HCT116 (cell line): ENCODE data around the gene PTPN13. TPM values are rescaled to one million over a fixed set of nuclear protein-coding genes. Genes with fewer than 3 reads are reported as not detected.

Source experiments
- ATAC-seq: fragments of 200-7000 bp; cut with Tn5 transposase; 2 replicates; pipeline ENCODE4 v1.9.1; 2020; ENCODE audit warnings: mild to moderate bottlenecking, moderate library complexity
- BruUV-seq: library from RNA; stranded (reverse); fragments of 400-500 nt; replicated peaks from 2 replicates; lab custom pipeline; 2021; lab: Mats Ljungman, UMichigan
- CTCF ChIA-PET: fragments of 300-600 bp; sonication (Branson Sonifier 250); formaldehyde crosslinking; loops from one replicate; lab custom pipeline; 2021; ENCODE audit warnings: antibody characterized with exemption; lab: Charles Lee
- POLR2A ChIA-PET: fragments of 300-600, 350-600 bp; sonication (Branson Sonifier 250); formaldehyde crosslinking; loops from one replicate; lab custom pipeline; 2021; ENCODE audit warnings: antibody characterized with exemption; lab: Charles Lee
- RAD21 ChIA-PET, 2 experiments: fragments of 300-600 bp; sonication (Branson Sonifier 250); formaldehyde crosslinking; loops; one replicate each; lab custom pipeline; 2023; ENCODE audit warnings: low total read pairs in 2 of 2; ENCODE audit not compliant: uncharacterized antibody in 2 of 2, unreplicated experiment in 2 of 2, low non-redundant PET in 1 of 2; lab: Charles Lee
- DNase-seq: peaks from one replicate; pipeline ENCODE4 v3.0.0-alpha.2; 2010; ENCODE audit warnings: low read depth, low spot score
- H2AFZ ChIP-seq: fragments of 200-600 bp; shearing (Covaris generic), sonication (generic); 2 replicates; pipeline ENCODE4 v1.6.1; 2017; ENCODE audit warnings: low read depth, mixed run types, mixed read lengths, antibody characterized with exemption, low read length; ENCODE audit not compliant: poor library complexity, severe bottlenecking
- H3K27ac ChIP-seq: 2 replicates; pipeline ENCODE4 v1.5.1; 2012; ENCODE audit warnings: low read depth, low read length
- H3K27me3 ChIP-seq: fragments of 200-600 bp; sonication (generic); 2 replicates; pipeline ENCODE4 v1.6.1; 2016; ENCODE audit warnings: mixed run types, low read length, mixed read lengths; ENCODE audit not compliant: insufficient read depth
- H3K36me3 ChIP-seq, 2 experiments: fragments of 200-500 bp in 1 of 2; fragments of 200-600 bp in 1 of 2; sonication (Bioruptor generic) in 1 of 2; sonication (generic) in 1 of 2; 2 replicates each; pipeline versions ENCODE4 v1.5.1 to v1.6.1; 2014 to 2016; ENCODE audit warnings: low read length in 2 of 2, inconsistent platforms in 1 of 2, mixed read lengths in 1 of 2, mixed run types in 1 of 2; ENCODE audit not compliant: insufficient read depth in 2 of 2, control insufficient read depth in 1 of 2
- H3K4me1 ChIP-seq, 2 experiments: fragments of 200-600 bp in 1 of 2; sonication (generic) in 1 of 2; 2 replicates each; pipeline versions ENCODE4 v1.5.1 to v1.6.1; 2012 to 2017; ENCODE audit warnings: low read length in 2 of 2, inconsistent platforms in 1 of 2, mild to moderate bottlenecking in 1 of 2, mixed read lengths in 1 of 2, mixed run types in 1 of 2, moderate library complexity in 1 of 2; ENCODE audit not compliant: insufficient read depth in 2 of 2, control insufficient read depth in 1 of 2
- H3K4me2 ChIP-seq: fragments of 200-600 bp; sonication (generic); 2 replicates; pipeline ENCODE4 v1.6.1; 2017; ENCODE audit warnings: mixed run types, low read length, mixed read lengths
- H3K4me3 ChIP-seq, 2 experiments: fragments of 200-600 bp in 1 of 2; sonication (generic) in 1 of 2; replicated peaks in 1 of 2; 2 replicates each; pipeline ENCODE4 v1.5.1; 2011 to 2016; ENCODE audit warnings: low read length in 2 of 2, control low read depth in 1 of 2, low read depth in 1 of 2, mild to moderate bottlenecking in 1 of 2, mixed read lengths in 1 of 2, mixed run types in 1 of 2
- H3K79me2 ChIP-seq: fragments of 200-600 bp; sonication (generic); 2 replicates; pipeline ENCODE4 v1.6.1; 2017; ENCODE audit warnings: mild to moderate bottlenecking, mixed run types, low read length, moderate library complexity, mixed read lengths; ENCODE audit not compliant: insufficient read depth
- H3K9ac ChIP-seq: fragments of 200-600 bp; sonication (generic); 2 replicates; pipeline ENCODE4 v1.6.1; 2016; ENCODE audit warnings: low read length, mixed read lengths
- H3K9me2 ChIP-seq: fragments of 200-600 bp; sonication (generic), shearing (Covaris generic); 2 replicates; pipeline ENCODE4 v1.6.1; 2017; ENCODE audit warnings: mixed run types, mild to moderate bottlenecking, moderate library complexity; ENCODE audit not compliant: insufficient read depth
- H3K9me3 ChIP-seq, 2 experiments: fragments of 200-500 bp in 1 of 2; fragments of 200-600 bp in 1 of 2; sonication (Bioruptor generic) in 1 of 2; sonication (generic) in 1 of 2; 2 replicates each; pipeline ENCODE4 v1.6.1; 2014 to 2017; ENCODE audit warnings: low read length in 2 of 2, mixed read lengths in 2 of 2, inconsistent platforms in 1 of 2, low read depth in 1 of 2, mild to moderate bottlenecking in 1 of 2, mixed run types in 1 of 2, moderate library complexity in 1 of 2; ENCODE audit not compliant: control insufficient read depth in 1 of 2, insufficient read depth in 1 of 2
- H4K20me1 ChIP-seq: fragments of 200-600 bp; sonication (generic), shearing (Covaris generic); 2 replicates; pipeline ENCODE4 v1.6.1; 2017; ENCODE audit warnings: mixed run types, mild to moderate bottlenecking, moderate library complexity; ENCODE audit not compliant: insufficient read depth
- ATF3 ChIP-seq: IDR thresholded peaks from 2 replicates; pipeline ENCODE4 v1.6.1; 2012
- CEBPB ChIP-seq: IDR thresholded peaks from 2 replicates; pipeline ENCODE4 v1.6.1; 2012; ENCODE audit warnings: low read depth
- EGR1 ChIP-seq: IDR thresholded peaks from 2 replicates; pipeline ENCODE4 v1.6.1; 2012; ENCODE audit warnings: low read depth
- EZH2 ChIP-seq: fragments of 200-600 bp; sonication (generic); IDR thresholded peaks from 2 replicates; pipeline ENCODE4 v1.6.1; 2017; ENCODE audit warnings: antibody characterized with exemption, mixed run types
- RAD21 ChIP-seq: IDR thresholded peaks from 2 replicates; pipeline ENCODE4 v1.6.1; 2012; ENCODE audit warnings: low read depth, mild to moderate bottlenecking
- ZBTB33 ChIP-seq: IDR thresholded peaks from 2 replicates; pipeline ENCODE4 v1.6.1; 2011; ENCODE audit warnings: mild to moderate bottlenecking, low read length, moderate library complexity; ENCODE audit not compliant: insufficient replicate concordance; ENCODE audit errors: extremely low read depth
- ZNF274 ChIP-seq: fragments of 200-500 bp; sonication (Bioruptor generic); IDR thresholded peaks from 2 replicates; pipeline ENCODE4 v1.6.1; 2014; ENCODE audit warnings: mild to moderate bottlenecking, low read depth, low read length, inconsistent platforms
- intact Hi-C: fragments of 100-400 bp; cut with micrococcal nuclease; formaldehyde crosslinking; loops from 2 replicates; pipeline ENCODE4 v1.10.0; 2022
- total RNA-seq: library from RNA; stranded (reverse); gene quantifications from one replicate; pipeline ENCODE4 v1.2.1, GENCODE V29; 2021; ENCODE audit not compliant: unreplicated experiment

Gene PTPN13
- total RNA-seq, 1 experiment from 2014 or later: 14.6 TPM

- Histone ChIP-seq H2AFZ (no peak overlapping the region), H3K4me2 (no peak overlapping the region; the same call in 1 of the 2 replicates), H3K27me3 (no peaks in the 10 kb centered on the region), H3K36me3 (no peaks in the 10 kb centered on the region), H3K4me3 (no peak overlapping the region), H4K20me1 (no peaks in the 10 kb centered on the region), H3K27ac (no peak overlapping the region), H3K9me3 (no peaks in the 10 kb centered on the region), H3K9ac (no peak overlapping the region), H3K9me2 (no peaks in the 10 kb centered on the region), H3K4me1 (peaks cover 12 to 17% of the 10 kb centered on the region in 2 experiments; a peak in 3 of 4 replicates), H3K79me2 (peaks cover 12% of the 10 kb centered on the region; the same call in 1 of the 2 replicates)
- intact Hi-C loops: no loop called here
- ChIA-PET RAD21 (no interaction called here), CTCF (no interaction called here), POLR2A (no interaction called here)
- TF ChIP-seq EGR1: no peak
- peak; percentile 40; the same call in 1 of the 2 replicates for TF ChIP-seq ATF3
- no peak for TF ChIP-seq ZNF274
- no peak for TF ChIP-seq RAD21
- no peak for TF ChIP-seq EZH2
- no peak for TF ChIP-seq ZBTB33
- TF ChIP-seq CEBPB: peak; percentile 63
- no TSS peak for BruUV-seq
- DNase-seq (peak; percentile 7), ATAC-seq (no peak)
These were observed 2.7 kb downstream of the PTPN13 start for GRCh38 chr4:86596807-86597206.
